ENCODE data around the gene INTS13.
"Not testable (repeated sequence)": the region's sequence is repeated elsewhere in the genome, so short reads cannot be mapped to it uniquely, and the experiment has no call there.

Gene INTS13

DNA sequence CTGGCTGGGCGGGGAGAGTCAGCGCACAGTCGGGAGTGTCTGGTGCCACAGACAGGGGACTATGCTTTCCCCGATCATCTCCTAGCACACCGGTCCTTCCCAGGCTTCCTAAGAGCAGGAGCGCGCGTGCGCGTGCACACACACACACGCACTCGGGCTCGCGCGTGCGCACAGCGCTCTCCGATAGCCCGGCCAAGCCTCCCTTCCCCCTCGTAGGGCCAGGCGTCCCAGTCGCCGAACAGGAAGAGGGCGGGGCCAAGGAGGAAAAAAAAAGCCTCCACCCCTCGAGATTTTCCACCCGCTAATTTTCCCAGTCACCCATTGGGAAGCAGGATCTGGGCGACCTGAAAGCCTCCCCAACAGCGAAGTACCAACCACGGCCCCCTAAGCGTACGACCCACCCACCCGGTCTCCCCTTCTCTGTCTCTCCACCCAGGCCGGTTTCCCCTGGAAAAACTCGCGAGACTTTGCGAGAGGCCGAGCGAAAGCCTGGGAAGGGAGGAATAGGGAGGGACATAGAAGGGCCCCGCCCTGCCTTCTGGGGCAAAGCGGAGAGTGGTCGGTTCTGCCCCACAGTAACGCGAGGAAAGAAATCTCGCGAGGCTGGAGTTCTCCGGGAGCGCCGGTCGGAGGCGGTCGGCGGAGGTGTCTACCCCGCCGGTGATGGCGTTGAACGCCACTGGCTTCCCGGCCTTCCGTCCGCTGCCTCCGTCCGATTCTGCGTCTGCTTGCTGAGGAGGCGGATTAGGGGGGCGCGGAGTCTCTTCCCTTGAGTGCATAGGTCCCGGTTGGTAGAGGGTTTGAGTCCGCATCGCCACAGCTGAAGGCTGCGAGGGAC, at the start of gene INTS13, which contains the start of gene FGFR1OP2:
TSS of gene INTS13 (minus strand) at position 119 of the 838 bp plus-strand sequence. CDS start 1,178 bp downstream, outside the sequence.
TSS of gene FGFR1OP2 (plus strand) at position 608 of the 838 bp plus-strand sequence. CDS start 15,689 bp downstream, outside the sequence.
- Mint-ChIP-seq H3K9me3 (no peaks in the 10 kb centered on the region), H3K4me1 (ENCODE audit: low read depth) (peaks cover 52% of the 10 kb centered on the region), H3K4me3 (peak within 1 kb of the TSS; percentile 99), H3K27me3 (ENCODE audit: low read depth) (no peaks in the 10 kb centered on the region), H3K27ac (peak within 1 kb of the TSS; percentile 94), H3K36me3 (ENCODE audit: low read depth) (peaks cover 46% of the 10 kb centered on the region)
- peak; percentile 96 for DNase-seq (ENCODE audit: low spot score)

- Mint-ChIP-seq H3K4me3 (no peak overlapping the region), H3K9me3 (no peaks in the 10 kb centered on the region), H3K27ac (no peak overlapping the region), H3K4me1 (ENCODE audit: low read depth) (peaks cover 12% of the 10 kb centered on the region), H3K27me3 (ENCODE audit: low read depth) (no peaks in the 10 kb centered on the region), H3K36me3 (ENCODE audit: low read depth) (peaks cover 49% of the 10 kb centered on the region)
- no peak for DNase-seq (ENCODE audit: low spot score)
Measured at GRCh38 chr12:26982866-26983265, 45.1 kb upstream of the INTS13 start.

DNA sequence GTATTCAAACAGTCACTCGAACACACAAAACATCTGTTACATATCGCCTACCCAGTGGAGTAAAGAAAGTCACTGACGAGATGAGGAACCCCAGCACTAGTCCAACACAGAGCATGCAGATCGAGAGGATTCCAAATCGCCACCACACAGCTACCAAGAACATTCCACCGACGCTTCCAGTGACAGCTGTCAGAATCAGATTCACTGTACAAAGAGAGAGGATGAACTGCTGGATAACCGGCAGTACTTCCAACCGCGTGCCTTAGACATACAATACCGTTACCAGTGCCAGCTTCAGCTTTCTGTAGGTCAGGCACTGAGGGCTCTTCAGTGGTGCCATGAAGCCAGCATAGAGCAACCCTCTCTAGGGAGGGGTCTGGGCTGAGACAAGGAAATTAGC, 42.0 kb upstream of the INTS13 start:
- Mint-ChIP-seq H3K27ac (no peak overlapping the region), H3K4me1 (ENCODE audit: low read depth) (peaks cover 20% of the 10 kb centered on the region), H3K27me3 (ENCODE audit: low read depth) (no peaks in the 10 kb centered on the region)

DNA sequence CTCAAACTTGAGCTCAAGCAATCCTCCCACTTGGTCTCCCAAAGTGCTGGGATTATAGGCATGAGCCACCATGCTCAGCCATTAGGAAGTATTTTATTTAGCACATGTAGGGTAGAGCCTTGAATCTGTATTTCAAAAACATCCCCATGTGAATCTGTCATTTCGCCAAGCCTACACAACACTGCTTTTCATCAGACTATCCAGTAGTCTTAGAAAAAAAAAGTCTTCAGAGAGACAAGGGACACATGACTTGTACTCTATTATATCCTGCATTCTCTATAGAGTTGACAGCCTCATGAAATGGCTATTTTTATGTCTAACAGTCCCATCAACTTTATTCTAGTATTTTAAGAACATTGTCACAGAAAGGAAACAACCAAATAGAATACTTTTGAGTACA, 41.0 kb upstream of the INTS13 start:
- DNase-seq (ENCODE audit: low spot score) = no peak
- Mint-ChIP-seq H3K36me3 (ENCODE audit: low read depth) (peaks cover 47% of the 10 kb centered on the region), H3K27ac (no peak overlapping the region), H3K9me3 (no peaks in the 10 kb centered on the region), H3K27me3 (ENCODE audit: low read depth) (no peaks in the 10 kb centered on the region), H3K4me3 (no peak overlapping the region), H3K4me1 (ENCODE audit: low read depth) (peaks cover 14% of the 10 kb centered on the region)

More for the DNA sequence above, 42.0 kb upstream of the INTS13 start:
- H3K4me3 Mint-ChIP-seq = no peak overlapping the region
- H3K36me3 Mint-ChIP-seq (ENCODE audit: low read depth) = peaks cover 48% of the 10 kb centered on the region
- no peaks in the 10 kb centered on the region for H3K9me3 Mint-ChIP-seq
- DNase-seq (ENCODE audit: low spot score) = no peak

DNA sequence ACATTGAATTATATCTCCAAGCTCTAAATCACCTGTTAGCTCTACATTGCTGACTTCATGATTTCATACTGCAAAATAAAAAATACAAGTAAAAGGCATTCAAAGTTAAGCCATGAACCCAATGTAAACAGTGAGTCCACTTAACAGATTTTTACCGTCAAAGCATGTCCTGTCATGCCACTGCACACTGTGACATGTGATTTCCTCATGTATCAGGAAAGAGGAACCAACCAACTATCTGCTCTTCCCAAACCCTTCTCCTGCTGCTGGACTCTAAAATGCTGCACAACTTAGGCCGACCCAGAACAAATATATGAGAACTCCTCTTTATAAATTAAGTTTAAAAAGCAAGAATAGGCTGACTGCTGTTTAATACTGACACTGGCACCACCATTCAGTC, 38.9 kb upstream of the INTS13 start:
- no peaks in the 10 kb centered on the region for H3K27me3 Mint-ChIP-seq (ENCODE audit: low read depth)
- H3K4me3 Mint-ChIP-seq = no peak overlapping the region
- H3K36me3 Mint-ChIP-seq (ENCODE audit: low read depth) = peaks cover 48% of the 10 kb centered on the region
- DNase-seq (ENCODE audit: low spot score) = no peak
- peaks cover 17% of the 10 kb centered on the region for H3K4me1 Mint-ChIP-seq (ENCODE audit: low read depth)
- H3K9me3 Mint-ChIP-seq = no peaks in the 10 kb centered on the region
- H3K27ac Mint-ChIP-seq = no peak overlapping the region

GRCh38 chr12:26971963-26972362, 34.2 kb upstream of the INTS13 start:
- Mint-ChIP-seq H3K27ac (no peak overlapping the region), H3K27me3 (ENCODE audit: low read depth) (no peaks in the 10 kb centered on the region), H3K9me3 (no peaks in the 10 kb centered on the region), H3K4me3 (no peak overlapping the region), H3K36me3 (ENCODE audit: low read depth) (peaks cover 54% of the 10 kb centered on the region), H3K4me1 (ENCODE audit: low read depth) (peaks cover 16% of the 10 kb centered on the region)
- DNase-seq (ENCODE audit: low spot score) = peak; percentile 65

DNA sequence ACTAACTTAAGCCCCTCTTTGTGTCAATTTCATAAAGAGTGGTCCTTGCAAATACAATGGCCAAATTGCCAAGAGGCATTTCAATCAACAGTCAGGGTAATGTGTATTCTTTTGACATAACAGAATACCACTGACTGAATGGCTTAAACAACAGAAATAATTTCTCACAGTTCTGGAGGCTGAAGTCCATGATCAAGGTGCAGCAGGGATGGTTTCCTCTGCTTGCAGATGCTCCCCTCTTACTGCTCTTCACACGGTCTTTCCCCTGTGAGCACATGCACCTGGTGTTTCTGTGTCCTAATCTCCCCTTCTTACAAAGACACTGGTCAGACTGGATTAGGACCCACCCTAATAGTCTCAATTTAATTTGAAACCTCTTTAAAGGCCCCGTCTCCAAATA, 32.4 kb upstream of the INTS13 start:
- no peak for DNase-seq (ENCODE audit: low spot score)
- no peaks in the 10 kb centered on the region for H3K9me3 Mint-ChIP-seq
- no peak overlapping the region for H3K27ac Mint-ChIP-seq
- H3K4me1 Mint-ChIP-seq (ENCODE audit: low read depth) = peaks cover 7% of the 10 kb centered on the region
- H3K27me3 Mint-ChIP-seq (ENCODE audit: low read depth) = no peaks in the 10 kb centered on the region
- H3K4me3 Mint-ChIP-seq = no peak overlapping the region
- peaks cover 40% of the 10 kb centered on the region for H3K36me3 Mint-ChIP-seq (ENCODE audit: low read depth)

GRCh38 chr12:26966842-26967241, 29.1 kb upstream of the INTS13 start:
- H3K4me3 Mint-ChIP-seq = no peak overlapping the region
- no peak overlapping the region for H3K27ac Mint-ChIP-seq
- no peaks in the 10 kb centered on the region for H3K27me3 Mint-ChIP-seq (ENCODE audit: low read depth)
- no peaks in the 10 kb centered on the region for H3K9me3 Mint-ChIP-seq
- DNase-seq (ENCODE audit: low spot score) = no peak
- H3K36me3 Mint-ChIP-seq (ENCODE audit: low read depth) = peaks cover 40% of the 10 kb centered on the region
- peaks cover 4% of the 10 kb centered on the region for H3K4me1 Mint-ChIP-seq (ENCODE audit: low read depth)

DNA sequence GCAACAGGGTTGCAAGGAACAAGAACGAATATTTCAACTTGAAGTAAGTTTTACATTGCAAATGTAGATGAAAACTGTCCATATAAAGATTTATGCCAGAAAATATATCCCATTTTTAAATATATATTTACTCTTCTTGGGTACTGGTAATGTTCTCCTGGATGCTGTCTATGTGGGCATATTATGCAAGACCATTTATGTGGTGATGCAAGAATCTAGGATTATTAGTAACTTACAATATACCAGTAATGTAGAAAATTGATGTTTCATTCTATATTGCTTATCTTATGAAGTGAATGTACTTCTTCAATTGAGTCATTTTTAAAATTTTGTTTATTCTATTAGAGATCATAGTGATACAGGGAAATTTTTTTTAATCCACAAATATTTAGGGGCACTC, 25.6 kb upstream of the INTS13 start:
- Mint-ChIP-seq H3K27ac (no peak overlapping the region), H3K36me3 (ENCODE audit: low read depth) (peaks cover 38% of the 10 kb centered on the region), H3K4me1 (ENCODE audit: low read depth) (no peaks in the 10 kb centered on the region), H3K27me3 (ENCODE audit: low read depth) (no peaks in the 10 kb centered on the region), H3K4me3 (no peak overlapping the region), H3K9me3 (no peaks in the 10 kb centered on the region)
- no peak for DNase-seq (ENCODE audit: low spot score)

DNA sequence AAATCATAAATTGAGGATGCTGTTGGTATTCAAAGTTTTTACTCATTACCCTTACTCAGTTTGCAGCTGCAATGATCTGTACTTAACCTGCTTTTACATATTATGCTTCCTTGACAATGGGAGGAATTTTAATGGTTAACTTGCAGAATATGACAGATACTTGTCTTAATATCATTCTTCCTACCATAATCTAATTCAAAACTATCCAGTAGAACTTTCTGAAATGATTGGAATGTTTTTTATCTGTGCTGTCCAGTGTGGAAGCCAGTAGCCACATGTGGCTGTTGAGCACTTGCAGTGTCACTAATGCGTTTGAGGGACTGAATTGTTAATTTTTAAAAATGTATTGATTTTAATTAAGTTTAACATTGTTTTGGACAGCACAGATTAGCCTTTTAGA, 24.0 kb upstream of the INTS13 start:
- Mint-ChIP-seq H3K4me3 (no peak overlapping the region), H3K9me3 (no peaks in the 10 kb centered on the region), H3K27ac (no peak overlapping the region), H3K27me3 (ENCODE audit: low read depth) (no peaks in the 10 kb centered on the region), H3K36me3 (ENCODE audit: low read depth) (peaks cover 45% of the 10 kb centered on the region), H3K4me1 (ENCODE audit: low read depth) (peaks cover 2% of the 10 kb centered on the region)
- DNase-seq (ENCODE audit: low spot score) = no peak

DNA sequence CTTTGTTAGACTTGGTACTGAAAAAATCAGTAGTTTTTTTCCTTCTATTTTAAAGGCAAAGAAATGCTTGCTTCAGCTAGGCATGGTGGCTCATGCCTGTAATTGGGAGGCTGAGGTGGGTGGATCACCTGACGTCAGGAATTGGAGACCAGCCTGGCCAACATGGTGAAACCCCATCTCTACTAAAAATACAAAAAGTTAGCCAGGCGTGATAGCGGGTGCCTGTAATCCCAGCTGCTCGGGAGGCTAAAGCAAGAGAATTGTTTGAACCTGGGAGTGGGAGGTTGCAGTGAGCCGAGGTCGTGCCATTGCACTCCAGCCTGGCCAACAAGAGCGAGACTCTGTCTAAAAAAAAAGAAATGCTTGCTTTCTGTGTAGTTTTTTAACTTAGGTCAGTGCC, 23.6 kb upstream of the INTS13 start:
- DNase-seq (ENCODE audit: low spot score); H3K27ac Mint-ChIP-seq; H3K9me3 Mint-ChIP-seq; H3K27me3 Mint-ChIP-seq (ENCODE audit: low read depth); H3K4me1 Mint-ChIP-seq (ENCODE audit: low read depth); H3K4me3 Mint-ChIP-seq: not testable (repeated sequence)
- peaks cover 49% of the 10 kb centered on the region for H3K36me3 Mint-ChIP-seq (ENCODE audit: low read depth)

- H3K4me3 Mint-ChIP-seq = no peak overlapping the region
- no peak for DNase-seq (ENCODE audit: low spot score)
- H3K9me3 Mint-ChIP-seq = no peaks in the 10 kb centered on the region
- no peak overlapping the region for H3K27ac Mint-ChIP-seq
- peaks cover 29% of the 10 kb centered on the region for H3K4me1 Mint-ChIP-seq (ENCODE audit: low read depth)
- peaks cover 56% of the 10 kb centered on the region for H3K36me3 Mint-ChIP-seq (ENCODE audit: low read depth)
- H3K27me3 Mint-ChIP-seq (ENCODE audit: low read depth) = no peaks in the 10 kb centered on the region
Measured at GRCh38 chr12:26954027-26954426, 16.2 kb upstream of the INTS13 start.

GRCh38 chr12:26953447-26953846, 15.7 kb upstream of the INTS13 start:
- peaks cover 59% of the 10 kb centered on the region for H3K36me3 Mint-ChIP-seq (ENCODE audit: low read depth)
- H3K27me3 Mint-ChIP-seq (ENCODE audit: low read depth) = no peaks in the 10 kb centered on the region
- H3K4me3 Mint-ChIP-seq = no peak overlapping the region
- DNase-seq (ENCODE audit: low spot score) = no peak
- H3K9me3 Mint-ChIP-seq = peaks cover 2% of the 10 kb centered on the region
- no peak overlapping the region for H3K27ac Mint-ChIP-seq
- peaks cover 29% of the 10 kb centered on the region for H3K4me1 Mint-ChIP-seq (ENCODE audit: low read depth)

DNA sequence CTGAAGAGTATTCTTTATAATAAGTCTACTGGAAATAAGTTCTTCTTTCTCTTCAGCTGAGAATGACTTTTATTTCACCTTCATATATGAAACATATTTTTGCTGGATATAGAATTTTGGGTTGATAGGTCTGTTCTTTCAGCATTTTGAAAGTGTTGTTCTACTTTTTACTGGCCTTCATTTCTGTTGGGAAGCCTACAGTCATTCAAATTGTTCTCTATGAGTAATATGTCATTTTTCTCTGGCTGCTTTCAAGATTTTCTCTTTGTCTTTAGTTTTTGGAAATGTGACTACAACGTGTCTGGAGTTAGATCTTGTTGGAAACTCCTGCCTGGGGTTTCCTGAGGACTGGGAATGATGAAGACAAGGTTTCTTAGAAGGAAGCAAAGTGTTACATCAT, 10.5 kb upstream of the INTS13 start:
- no peak for DNase-seq (ENCODE audit: low spot score)
- H3K9me3 Mint-ChIP-seq = peaks cover 20% of the 10 kb centered on the region
- no peaks in the 10 kb centered on the region for H3K27me3 Mint-ChIP-seq (ENCODE audit: low read depth)
- H3K36me3 Mint-ChIP-seq (ENCODE audit: low read depth) = peaks cover 71% of the 10 kb centered on the region
- peaks cover 36% of the 10 kb centered on the region for H3K4me1 Mint-ChIP-seq (ENCODE audit: low read depth)
- H3K27ac Mint-ChIP-seq = no peak overlapping the region
- H3K4me3 Mint-ChIP-seq = no peak overlapping the region

- no peak for DNase-seq (ENCODE audit: low spot score)
- peaks cover 44% of the 10 kb centered on the region for H3K36me3 Mint-ChIP-seq (ENCODE audit: low read depth)
- H3K27me3 Mint-ChIP-seq (ENCODE audit: low read depth) = no peaks in the 10 kb centered on the region
- H3K9me3 Mint-ChIP-seq = peaks cover 4% of the 10 kb centered on the region
- peak overlapping the region; percentile 99 for H3K4me3 Mint-ChIP-seq
- peaks cover 47% of the 10 kb centered on the region for H3K4me1 Mint-ChIP-seq (ENCODE audit: low read depth)
- H3K27ac Mint-ChIP-seq = peak overlapping the region; percentile 94
Measured at GRCh38 chr12:26941215-26941594, 3.4 kb upstream of the INTS13 start.

All from T-helper 2 cell treated with Interferon-gamma antibody and Interleukin-4, amounts not matched to agents 5 μg/mL and 100 μg/mL, for 36 hours (primary cell).